H1 (cell line): ENCODE measurements around the gene MMAB. TPM values are rescaled to one million over a fixed set of nuclear protein-coding genes. Genes with fewer than 3 reads are reported as not detected.

Source experiments
- CTCF ChIA-PET: fragments of 300-600 bp; sonication (Branson Sonifier 250); formaldehyde crosslinking; loops from one replicate; lab custom pipeline; 2021; ENCODE audit not compliant: partially characterized antibody; lab: Charles Lee
- POLR2A ChIA-PET: fragments of 300-600 bp; sonication (Branson Sonifier 250); formaldehyde crosslinking; loops from one replicate; lab custom pipeline; 2021; ENCODE audit warnings: inconsistent platforms; ENCODE audit not compliant: partially characterized antibody; lab: Charles Lee
- DNase-seq, 2 experiments: peaks; one replicate each; pipeline versions ENCODE4 v3.0.0 to v3.0.0-alpha.2; 2010 to 2022; ENCODE audit warnings: low spot score in 2 of 2, low read depth in 1 of 2, mixed read lengths in 1 of 2
- FAIRE-seq: peaks from 2 replicates; lab custom pipeline; 2011; peaks lifted over from hg19 to GRCh38; lab: Jason Lieb, UNC
- H2AFZ ChIP-seq: 2 replicates; pipeline ENCODE4 v1.8.1; 2012; ENCODE audit warnings: low read length, inconsistent platforms
- H2AK5ac ChIP-seq: 2 replicates; pipeline ENCODE4 v1.6.1; 2013; ENCODE audit warnings: low read depth, low read length
- H2BK120ac ChIP-seq: replicated peaks from 2 replicates; pipeline ENCODE3; 2013; ENCODE audit warnings: low read depth, low read length, inconsistent platforms
- H2BK12ac ChIP-seq: 2 replicates; pipeline ENCODE4 v1.6.1; 2013; ENCODE audit warnings: low read depth, low read length
- H2BK15ac ChIP-seq: 2 replicates; pipeline ENCODE4 v1.6.1; 2013; ENCODE audit warnings: low read length
- H2BK20ac ChIP-seq: 2 replicates; pipeline ENCODE4 v1.6.1; 2013; ENCODE audit warnings: low read length
- H2BK5ac ChIP-seq: 2 replicates; pipeline ENCODE4 v1.6.1; 2013; ENCODE audit warnings: low read depth, low read length
- H3K14ac ChIP-seq: 2 replicates; pipeline ENCODE4 v1.6.1; 2013; ENCODE audit warnings: inconsistent platforms; ENCODE audit not compliant: insufficient read length
- H3K18ac ChIP-seq: 2 replicates; pipeline ENCODE4 v1.6.1; 2013; ENCODE audit warnings: low read length; ENCODE audit errors: extremely low read depth
- H3K23ac ChIP-seq: 2 replicates; pipeline ENCODE4 v1.6.1; 2013; ENCODE audit warnings: inconsistent platforms; ENCODE audit not compliant: insufficient read length
- H3K23me2 ChIP-seq: 2 replicates; pipeline ENCODE4 v1.6.1; 2013; ENCODE audit warnings: low read depth, low read length
- H3K27ac ChIP-seq: 2 replicates; pipeline ENCODE4 v1.6.1; 2011; ENCODE audit warnings: low read depth, low read length, inconsistent platforms
- H3K27me3 ChIP-seq, 4 experiments: replicated peaks in 1 of 4; 1 replicate in 1 of 4; 2 replicates in 3 of 4; pipeline versions ENCODE4 v1.6.1 to v1.8.1; 2011 to 2013; ENCODE audit warnings: low read length in 3 of 4, mild to moderate bottlenecking in 3 of 4, inconsistent platforms in 2 of 4, mixed read lengths in 2 of 4, moderate library complexity in 1 of 4; ENCODE audit not compliant: control insufficient read depth in 3 of 4, insufficient read depth in 3 of 4; ENCODE audit errors: extremely low read depth in 1 of 4
- H3K36me3 ChIP-seq, 4 experiments: 2 replicates each; pipeline versions ENCODE4 v1.6.1 to v1.8.1; 2011 to 2013; ENCODE audit warnings: mild to moderate bottlenecking in 4 of 4, low read length in 3 of 4, moderate library complexity in 2 of 4, control low read depth in 1 of 4, inconsistent platforms in 1 of 4; ENCODE audit not compliant: insufficient read depth in 4 of 4, control insufficient read depth in 2 of 4
- H3K4ac ChIP-seq: replicated peaks from 2 replicates; pipeline ENCODE3; 2013; ENCODE audit warnings: low read length, low read depth, mixed read lengths, inconsistent platforms; ENCODE audit not compliant: insufficient read length
- H3K4me1 ChIP-seq, 4 experiments: replicated peaks in 1 of 4; 1 replicate in 1 of 4; 2 replicates in 3 of 4; pipeline versions ENCODE4 v1.6.1 to v1.8.1; 2011 to 2013; ENCODE audit warnings: low read length in 3 of 4, inconsistent platforms in 2 of 4, mixed read lengths in 1 of 4; ENCODE audit not compliant: insufficient read depth in 4 of 4, control insufficient read depth in 3 of 4
- H3K4me2 ChIP-seq, 2 experiments: 2 replicates each; pipeline versions ENCODE4 v1.6.1 to v1.8.1; 2011 to 2013; ENCODE audit warnings: low read depth in 2 of 2, low read length in 2 of 2, control low read depth in 1 of 2, inconsistent platforms in 1 of 2, mild to moderate bottlenecking in 1 of 2; ENCODE audit not compliant: insufficient read depth in 1 of 2
- H3K4me3 ChIP-seq, 4 experiments: fragments of 200-600, 300-600 bp in 1 of 4; sonication (generic), shearing (Covaris generic), sonication (Bioruptor Twin) in 1 of 4; 2 replicates each; pipeline versions ENCODE4 v1.5.1 to v1.8.1; 2011 to 2016; ENCODE audit warnings: low read length in 4 of 4, low read depth in 3 of 4, control low read depth in 2 of 4, inconsistent platforms in 2 of 4, mild to moderate bottlenecking in 2 of 4, mixed read lengths in 1 of 4, moderate library complexity in 1 of 4; ENCODE audit not compliant: insufficient read depth in 2 of 4; ENCODE audit errors: extremely low read depth in 1 of 4
- H3K56ac ChIP-seq: replicated peaks from 2 replicates; pipeline ENCODE3; 2013; ENCODE audit warnings: low read depth, mild to moderate bottlenecking, mixed read lengths, low read length, inconsistent platforms; ENCODE audit not compliant: insufficient read length
- H3K79me1 ChIP-seq: 2 replicates; pipeline ENCODE4 v1.6.1; 2013; ENCODE audit warnings: low read depth, low read length, control low read depth
- H3K79me2 ChIP-seq, 2 experiments: 2 replicates each; pipeline versions ENCODE4 v1.6.1 to v1.8.1; 2012 to 2013; ENCODE audit warnings: low read length in 2 of 2, mild to moderate bottlenecking in 2 of 2, inconsistent platforms in 1 of 2; ENCODE audit not compliant: insufficient read depth in 2 of 2, control insufficient read depth in 1 of 2
- H3K9ac ChIP-seq, 4 experiments: replicated peaks in 1 of 4; 1 replicate in 1 of 4; 2 replicates in 3 of 4; pipeline versions ENCODE4 v1.6.1 to v1.8.1; 2011 to 2013; ENCODE audit warnings: low read depth in 3 of 4, low read length in 3 of 4, control low read depth in 2 of 4, mild to moderate bottlenecking in 2 of 4, moderate library complexity in 2 of 4, inconsistent platforms in 1 of 4; ENCODE audit errors: extremely low read depth in 1 of 4
- H3K9me3 ChIP-seq, 2 experiments: 2 replicates each; pipeline versions ENCODE4 v1.6.1 to v1.8.1; 2012 to 2013; ENCODE audit warnings: mild to moderate bottlenecking in 2 of 2, moderate library complexity in 2 of 2, control low read depth in 1 of 2, inconsistent platforms in 1 of 2, low read depth in 1 of 2, low read length in 1 of 2, mixed read lengths in 1 of 2; ENCODE audit not compliant: insufficient read depth in 2 of 2
- H4K20me1 ChIP-seq, 2 experiments: replicated peaks in 1 of 2; 2 replicates each; pipeline versions ENCODE3 to v1.8.1; 2011 to 2013; ENCODE audit warnings: inconsistent platforms in 2 of 2, low read length in 2 of 2, mild to moderate bottlenecking in 1 of 2; ENCODE audit not compliant: insufficient read depth in 2 of 2, control insufficient read depth in 1 of 2
- H4K5ac ChIP-seq: 2 replicates; pipeline ENCODE4 v1.6.1; 2013; ENCODE audit warnings: low read length, low read depth, mixed read lengths, inconsistent platforms; ENCODE audit not compliant: insufficient read length
- H4K8ac ChIP-seq: 2 replicates; pipeline ENCODE4 v1.8.0; 2013; ENCODE audit warnings: mild to moderate bottlenecking, moderate library complexity, low read length, inconsistent platforms; ENCODE audit not compliant: insufficient read depth; ENCODE audit errors: extremely low read depth
- H4K91ac ChIP-seq: replicated peaks from 2 replicates; pipeline ENCODE3; 2013; ENCODE audit warnings: low read length, mixed read lengths, inconsistent platforms; ENCODE audit not compliant: insufficient read length
- ASH2L ChIP-seq: fragments of 200-600, 300-600 bp; sonication (generic); IDR thresholded peaks from one replicate; pipeline ENCODE4 v1.7.1; 2017; ENCODE audit warnings: low read length
- CHD2 ChIP-seq: IDR thresholded peaks from 2 replicates; pipeline ENCODE4 v1.6.1; 2012; ENCODE audit warnings: low read length, improper control_type of control experiment
- CTBP2 ChIP-seq: IDR thresholded peaks from 2 replicates; pipeline ENCODE4 v1.7.0; 2011; ENCODE audit warnings: borderline replicate concordance, mild to moderate bottlenecking, moderate library complexity, mixed read lengths, low read length; ENCODE audit not compliant: insufficient read depth, insufficient read length
- HDAC2 ChIP-seq, 2 experiments: fragments of 300-600 bp in 1 of 2; sonication (generic) in 1 of 2; IDR thresholded peaks; 2 replicates each; pipeline ENCODE4 v1.6.1; 2011 to 2012; ENCODE audit warnings: low read depth in 2 of 2, low read length in 2 of 2, mild to moderate bottlenecking in 2 of 2, moderate library complexity in 2 of 2, borderline replicate concordance in 1 of 2, inconsistent platforms in 1 of 2
- JUN ChIP-seq: IDR thresholded peaks from 2 replicates; pipeline ENCODE4 v1.6.1; 2011; ENCODE audit warnings: low read depth, mild to moderate bottlenecking, improper control_type of control experiment, low read length
- KDM4A ChIP-seq: IDR thresholded peaks from one replicate; pipeline ENCODE4 v1.7.1; 2012; ENCODE audit warnings: low read depth, mild to moderate bottlenecking, moderate library complexity, low read length, inconsistent platforms; ENCODE audit not compliant: severe bottlenecking
- POLR2AphosphoS5 ChIP-seq: IDR thresholded peaks from 2 replicates; pipeline ENCODE4 v1.6.1; 2011; ENCODE audit warnings: low read depth, low read length
- POU5F1 ChIP-seq: IDR thresholded peaks from 2 replicates; pipeline ENCODE4 v1.6.1; 2011; ENCODE audit warnings: low read depth, mild to moderate bottlenecking, low read length, moderate library complexity
- RXRA ChIP-seq: IDR thresholded peaks from 2 replicates; pipeline ENCODE4 v1.6.1; 2011; ENCODE audit warnings: low read depth, mild to moderate bottlenecking, low read length, moderate library complexity; ENCODE audit not compliant: insufficient read depth
- SRF ChIP-seq: IDR thresholded peaks from 2 replicates; pipeline ENCODE4 v1.6.1; 2011; ENCODE audit warnings: mild to moderate bottlenecking, low read depth, low read length, moderate library complexity
- TAF1 ChIP-seq: IDR thresholded peaks from 2 replicates; pipeline ENCODE4 v1.6.1; 2011; ENCODE audit warnings: mild to moderate bottlenecking, low read depth, low read length
- TEAD4 ChIP-seq: IDR thresholded peaks from 2 replicates; pipeline ENCODE4 v1.6.1; 2012; ENCODE audit warnings: low read depth, low read length, inconsistent platforms, mixed read lengths
- WGBS, 2 experiments: shearing (Covaris generic) in 1 of 2; methylation state at CpG; one replicate each; pipeline versions ENCODE4 v1.1.6 to v1.1.7; 2013 to 2015; ENCODE audit warnings: low lambda C conversion rate in 2 of 2, mixed read lengths in 2 of 2, inconsistent platforms in 1 of 2, low coverage in 1 of 2, missing lambda C conversion rate in 1 of 2; ENCODE audit not compliant: insufficient replicate concordance in 2 of 2, insufficient coverage in 1 of 2, insufficient read length in 1 of 2; ENCODE audit errors: extremely low coverage in 1 of 2, missing lambda C conversion rate in 1 of 2; 5-methylcytosine and 5-hydroxymethylcytosine counted together
- polyA plus RNA-seq, 7 experiments: library from polyadenylated mRNA; depleted of rRNA in 3 of 7; stranded (reverse) in 5 of 7; unstranded in 2 of 7; fragments of >200 nt in 5 of 7; fragments of 200-250 nt in 2 of 7; gene quantifications; 1 replicate in 5 of 7; 2 replicates in 1 of 7; 4 replicates in 1 of 7; pipeline versions ENCODE4 v1.2.1 to v1.2.3, GENCODE V29; 2011 to 2013; ENCODE audit warnings: missing spikeins in 2 of 7, mixed read lengths in 2 of 7
- total RNA-seq: library from RNA; stranded (reverse); fragmentation: NEBNext Ultra II Directional; extraction: Animal tissue kit (Norgen Biotek cat#: 25700); gene quantifications from 2 replicates; pipeline ENCODE4 v1.2.1, GENCODE V29; 2021
- TF ChIP-seq, protein P1 (sequence below): IDR thresholded peaks from 2 replicates; pipeline ENCODE4 v1.6.1; 2011; ENCODE audit warnings: low read depth, mild to moderate bottlenecking, low read length; ENCODE audit not compliant: insufficient read depth

Gene MMAB
- total and polyA plus RNA-seq, 2 of the 8 experiments (the other 6 are each of a cell fraction or from before 2014, with no cell fraction given) = 12.9 to 18.5 TPM

DNA sequence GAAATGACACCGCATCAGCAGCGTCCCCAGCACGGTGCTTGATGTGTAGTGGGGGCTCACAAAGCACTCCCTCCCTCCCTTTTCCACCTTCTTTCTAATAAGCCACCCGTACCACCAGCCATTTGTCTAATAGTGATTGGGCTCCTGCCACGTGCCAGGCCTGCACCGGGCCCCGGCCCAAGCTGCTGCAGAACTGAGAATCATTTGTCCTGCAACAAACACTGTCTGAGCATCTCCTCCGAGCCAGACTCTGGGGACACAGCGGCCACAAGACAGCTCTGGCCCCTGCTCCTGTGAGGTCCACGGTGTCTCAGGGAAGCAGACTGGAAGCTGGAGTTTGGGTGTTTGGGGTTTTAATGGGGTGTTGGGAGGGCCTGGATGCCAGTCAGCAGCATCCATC is 44.2 kb upstream of the MMAB start:
- 91% methylated on average over 10 of the region's 10 CpGs; no CpG with 5 or more reads in 1 of the 2 experiments for WGBS, 2 experiments
- Histone ChIP-seq H3K27me3 (no peaks in the 10 kb centered on the region; a peak in 1 of 7 replicates), H3K4ac (no peak overlapping the region), H2AK5ac (no peak overlapping the region), H4K91ac (no peak overlapping the region), H3K23ac (no peak overlapping the region), H2BK120ac (no peak overlapping the region), H4K5ac (no peak overlapping the region), H4K20me1 (no peaks in the 10 kb centered on the region), H4K8ac (no peak overlapping the region), H3K56ac (no peak overlapping the region), H3K79me2 (no peaks in the 10 kb centered on the region), H2BK15ac (no peak overlapping the region), H2BK12ac (no peak overlapping the region), H3K4me2 (no peak overlapping the region), H2BK5ac (no peak overlapping the region), H3K9me3 (no peaks in the 10 kb centered on the region), H3K79me1 (no peaks in the 10 kb centered on the region), H2BK20ac (no peak overlapping the region), H3K27ac (no peak overlapping the region), H3K18ac (no peak overlapping the region), H3K14ac (no peak overlapping the region), H3K36me3 (no peaks in the 10 kb centered on the region), H3K23me2 (no peaks in the 10 kb centered on the region), H3K4me1 (peaks cover 0 to 4% (median 2%) of the 10 kb centered on the region in 4 experiments; a peak in 3 of 7 replicates), H2AFZ (no peak overlapping the region), H3K4me3 (no peak overlapping the region), H3K9ac (no peak overlapping the region)
- ChIA-PET POLR2A (interaction anchor here (1.2 kb wide), 1 partner anchor 11 kb away, joined by 4 read pairs; no protein-coding TSS in a partner anchor), CTCF (interaction anchor here (0.7 to 5.7 kb wide), 6 partner anchors 19 to 189 kb away, joined by 3 to 42 read pairs (median 3); no protein-coding TSS in a partner anchor)
- FAIRE-seq (no peak), DNase-seq (no peak)
- no peak for TF ChIP-seq KDM4A
- no peak for TF ChIP-seq POU5F1
- no peak for TF ChIP-seq ASH2L
- TF ChIP-seq POLR2AphosphoS5 = no peak
- no peak for TF ChIP-seq CTBP2
- TF ChIP-seq TEAD4 = no peak
- no peak for TF ChIP-seq SRF
- no peak for TF ChIP-seq JUN
- TF ChIP-seq TAF1 = no peak
- no peak for TF ChIP-seq RXRA
- no peak for TF ChIP-seq CHD2
- no peak for TF ChIP-seq HDAC2 (IDR thresholded peaks at IDR 0.05; ENCODE audit: borderline replicate concordance in 1 of 2, low read depth in 2 of 2, low read length in 2 of 2)
- TF ChIP-seq, protein P1, sequence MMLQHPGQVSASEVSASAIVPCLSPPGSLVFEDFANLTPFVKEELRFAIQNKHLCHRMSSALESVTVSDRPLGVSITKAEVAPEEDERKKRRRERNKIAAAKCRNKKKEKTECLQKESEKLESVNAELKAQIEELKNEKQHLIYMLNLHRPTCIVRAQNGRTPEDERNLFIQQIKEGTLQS = no peak
